Medulla oblongata (tissue), 1 donor: ENCODE results near the gene WIZ.

Experiments
- DNase-seq: peaks from one replicate; pipeline ENCODE4 v3.0.0-alpha.2; 2015; ENCODE audit errors: extremely low spot score

WIZ gene

GRCh38 chr19:15467734-15468214 lies 18.0 kb upstream of the WIZ start:
- DNase-seq: no peak

- no peak for DNase-seq
Observed at GRCh38 chr19:15466851-15467733, 17.3 kb upstream of the WIZ start.

- DNase-seq: peak; percentile 26
Observed at GRCh38 chr19:15464394-15465385, 14.9 kb upstream of the WIZ start, which contains the start of gene RASAL3. Gene RASAL3 (minus strand): TSS chr19:15464544. CDS start chr19:15464358, 186 bp downstream.

GRCh38 chr19:15463861-15464371 lies 14.2 kb upstream of the WIZ start:
- no peak for DNase-seq

GRCh38 chr19:15461694-15462093 lies 11.9 kb upstream of the WIZ start:
- no peak for DNase-seq

- no peak for DNase-seq
Observed at GRCh38 chr19:15457701-15458484, 8.1 kb upstream of the WIZ start.

DNA sequence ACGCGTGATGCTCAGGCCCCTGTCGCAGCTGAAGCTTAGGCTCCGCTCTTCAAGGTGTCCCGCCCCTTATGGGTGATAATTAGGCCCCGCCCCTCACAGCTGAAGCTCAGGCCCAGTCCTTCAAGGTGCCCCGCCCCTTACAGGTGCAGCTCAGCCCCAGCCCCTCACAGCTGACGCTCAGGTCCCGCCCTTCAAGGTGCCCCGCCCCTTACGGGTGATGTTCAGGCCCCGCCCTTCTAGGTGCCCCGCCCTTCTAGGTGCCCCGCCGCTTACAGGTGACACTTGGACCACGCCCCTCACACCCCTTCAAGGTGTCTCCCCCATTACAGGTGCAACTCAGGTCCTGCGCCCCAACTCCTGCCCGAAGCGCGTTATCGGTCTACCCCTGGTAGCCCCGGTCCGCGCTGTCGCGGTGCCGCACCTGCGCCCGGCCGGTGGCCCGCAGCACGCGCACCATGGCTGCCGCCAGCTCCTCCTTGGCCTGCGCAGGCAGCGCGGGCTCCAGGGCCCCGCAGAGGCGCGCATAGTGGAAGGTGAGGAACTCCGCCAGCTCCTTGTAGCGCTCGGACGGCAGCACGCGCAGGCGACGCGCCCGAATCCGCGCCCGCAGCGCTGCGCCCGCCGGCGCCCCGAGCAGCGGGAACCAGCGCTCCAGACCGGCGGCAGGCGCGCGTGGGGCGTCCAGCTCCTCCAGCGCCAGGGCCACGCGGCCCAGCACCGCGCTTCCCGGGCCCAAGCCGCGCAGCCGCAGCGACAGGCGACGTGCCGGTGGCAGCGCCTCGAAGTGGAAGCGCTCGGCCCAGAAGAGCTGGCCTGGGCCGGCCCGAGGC lies 7.3 kb upstream of the WIZ start:
- DNase-seq: no peak

- no peak for DNase-seq
Observed at GRCh38 chr19:15456441-15456840, 6.7 kb upstream of the WIZ start.

- DNase-seq: no peak
Observed at GRCh38 chr19:15455996-15456395, 6.2 kb upstream of the WIZ start.

DNA sequence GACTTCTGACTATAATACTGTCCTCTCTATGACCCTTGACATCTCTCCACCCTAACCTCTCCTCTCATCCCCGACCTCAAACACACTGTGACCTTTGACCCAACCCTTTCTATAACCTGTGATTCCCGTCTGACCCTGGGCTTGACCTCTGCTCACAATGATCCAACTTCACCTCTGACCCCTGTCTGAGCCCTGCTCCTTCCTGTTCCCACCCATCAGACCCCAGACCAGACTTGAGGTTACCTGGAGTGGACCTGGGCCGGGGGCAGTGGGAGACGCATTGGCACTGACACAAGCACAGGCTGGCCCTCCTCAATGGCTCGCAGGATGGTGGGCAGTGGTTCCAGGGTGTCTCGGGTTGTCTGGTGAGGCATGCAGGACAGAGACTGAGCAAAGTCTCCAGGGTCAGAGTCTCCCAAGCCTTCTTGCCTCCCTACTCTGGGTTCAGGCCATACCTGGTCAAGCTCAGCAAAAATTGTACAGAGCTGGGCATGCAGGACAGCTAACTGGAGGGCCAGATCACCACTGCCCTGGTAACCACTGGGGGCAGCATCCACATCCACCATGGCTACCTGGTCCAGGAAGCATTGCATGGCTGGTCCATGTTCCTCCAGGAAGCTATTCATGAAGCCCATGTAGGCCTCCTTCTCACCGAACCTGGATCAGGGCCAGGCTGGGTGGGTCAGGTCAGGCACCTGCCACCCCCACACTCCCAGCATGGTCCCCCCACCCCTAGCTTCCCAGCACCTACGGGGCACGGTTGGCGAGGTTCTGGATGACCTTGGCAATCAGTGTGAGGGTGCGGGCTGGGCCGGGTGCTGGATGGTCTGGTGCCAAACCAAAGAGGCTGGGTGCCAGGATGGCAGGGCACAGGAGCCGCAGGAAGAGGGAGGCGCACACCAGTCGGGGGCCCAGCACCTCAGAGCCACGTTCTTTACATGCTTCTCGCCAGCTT lies 4.4 kb upstream of the WIZ start:
- DNase-seq: no peak

DNA sequence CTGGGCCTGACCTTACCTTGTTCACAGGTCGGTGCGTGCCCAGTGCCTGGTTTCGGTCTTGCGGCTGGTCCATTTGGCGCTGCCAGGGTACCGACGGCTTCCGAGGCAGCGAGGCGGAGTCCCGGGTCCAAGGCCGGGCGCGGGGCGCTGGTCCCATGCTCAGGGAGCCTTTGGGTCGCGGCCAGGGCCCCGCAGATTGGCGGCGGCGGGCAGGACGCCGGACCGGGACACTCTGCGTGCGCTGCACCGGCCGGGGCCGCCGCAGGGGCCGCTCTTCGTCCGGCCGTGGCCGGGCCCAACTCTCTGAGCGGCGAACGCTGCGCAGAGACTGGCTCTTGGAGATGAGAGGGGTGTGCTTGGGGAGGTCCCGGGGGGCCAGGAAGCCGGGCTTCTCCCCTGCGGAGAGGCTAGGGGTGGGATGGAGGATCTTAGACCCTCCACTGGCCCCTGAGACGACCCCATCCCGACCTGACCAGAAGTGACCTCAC lies 3.4 kb upstream of the WIZ start:
- no peak for DNase-seq

DNA sequence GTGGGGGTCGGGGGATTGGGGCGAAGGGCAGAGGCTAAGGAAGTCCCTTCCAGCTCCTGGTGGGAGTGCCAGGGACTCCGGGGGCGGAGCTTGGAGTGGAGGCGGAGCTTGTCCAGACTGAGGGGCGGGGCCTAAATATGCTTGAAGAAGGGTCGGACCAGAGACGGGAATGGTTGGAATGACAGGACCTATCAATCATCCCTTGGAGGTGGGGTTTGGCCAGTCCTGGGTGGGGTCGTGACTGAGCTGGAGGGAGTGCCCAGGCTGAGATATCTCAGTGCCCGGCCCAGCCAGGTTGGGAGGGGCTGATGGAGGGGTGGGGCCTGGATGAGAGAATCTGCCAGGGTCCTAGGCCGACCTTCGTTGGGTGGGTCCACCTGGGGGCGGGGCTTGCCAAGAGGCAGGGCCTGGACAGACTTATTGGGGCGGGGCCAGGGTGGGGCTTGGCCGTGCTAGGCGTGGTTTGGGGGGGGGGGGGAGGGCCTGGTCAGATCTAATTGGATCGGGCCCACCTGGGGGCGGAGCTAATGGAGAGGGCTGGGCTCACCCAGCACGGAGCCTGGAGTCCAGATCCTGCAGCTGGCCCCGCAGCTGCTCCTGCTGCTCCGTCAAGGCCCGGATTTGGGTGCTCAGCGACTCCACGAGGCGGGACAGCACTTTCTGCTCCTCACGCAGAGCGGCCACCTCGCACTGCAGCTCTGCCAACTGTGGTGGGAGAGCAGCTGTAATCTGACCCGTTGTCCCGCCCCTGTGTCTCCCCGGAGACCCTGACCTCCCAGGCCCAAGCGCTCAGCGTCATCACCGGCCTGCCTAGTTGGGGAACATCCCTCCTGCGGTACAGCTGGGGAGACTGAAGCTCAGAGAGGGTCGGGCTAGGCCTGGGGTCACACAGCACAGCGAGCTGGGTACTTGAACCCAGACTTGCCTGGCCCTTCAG lies 2.6 kb upstream of the WIZ start:
- DNase-seq: no peak

DNA sequence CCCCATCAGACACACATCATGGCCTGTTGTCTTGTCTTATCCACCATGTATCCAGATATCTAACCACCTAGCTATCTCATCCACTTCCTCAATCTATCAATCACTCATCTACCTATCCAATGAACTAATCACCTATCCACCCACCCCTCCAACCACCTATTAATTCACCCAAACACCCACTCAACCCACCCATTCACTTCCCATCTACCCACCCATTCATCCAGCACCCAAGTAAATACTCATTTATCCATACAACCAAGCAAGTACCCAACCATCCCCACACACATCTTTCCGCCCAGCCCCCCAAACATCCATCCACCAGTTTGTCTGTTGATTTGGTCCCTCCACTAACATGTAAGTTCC lies 753 bp upstream of the WIZ start:
- no peak for DNase-seq

DNA sequence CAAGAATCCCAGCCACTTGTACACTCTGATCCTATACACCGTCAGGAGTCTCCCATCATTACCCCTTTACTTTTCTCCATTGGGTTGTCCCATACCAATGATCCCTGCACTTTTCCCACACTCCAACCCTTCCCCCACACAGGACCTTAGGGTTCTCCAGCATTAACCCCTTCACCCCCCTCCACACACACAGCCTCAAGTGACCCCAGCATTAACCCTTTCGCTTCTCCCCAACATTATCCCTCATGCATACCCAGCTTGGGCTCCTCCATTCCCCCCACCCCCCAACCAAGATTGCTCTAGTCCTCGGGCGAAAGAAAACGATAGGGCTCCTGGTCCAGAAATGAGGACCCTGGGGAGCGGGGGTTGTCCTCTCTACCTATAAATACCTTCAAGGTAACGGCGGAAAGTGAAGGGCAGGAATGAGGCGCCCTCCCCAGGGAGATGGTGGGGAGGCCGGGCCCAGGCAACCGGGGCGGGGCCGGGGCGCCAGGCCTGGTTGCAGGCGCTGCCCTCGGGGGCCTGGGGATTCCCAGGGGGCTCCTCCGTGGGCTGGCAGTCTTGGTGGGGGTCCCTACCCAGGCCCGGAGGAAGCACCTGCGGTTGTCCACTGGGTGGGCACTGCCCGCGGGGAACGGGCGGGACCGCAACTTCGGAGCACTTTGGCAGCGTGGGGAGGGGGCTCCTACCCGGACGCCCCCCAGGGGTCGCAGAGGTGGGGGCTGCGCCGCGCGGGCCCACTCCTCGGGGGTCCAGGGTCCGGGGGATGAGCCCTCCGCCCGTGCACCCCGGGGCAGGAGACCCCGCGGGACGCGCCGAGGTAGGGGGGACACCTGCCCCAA lies 757 bp downstream of the WIZ start:
- no peak for DNase-seq

- DNase-seq: no peak
Observed at GRCh38 chr19:15448044-15448777, 1.5 kb downstream of the WIZ start.

DNA sequence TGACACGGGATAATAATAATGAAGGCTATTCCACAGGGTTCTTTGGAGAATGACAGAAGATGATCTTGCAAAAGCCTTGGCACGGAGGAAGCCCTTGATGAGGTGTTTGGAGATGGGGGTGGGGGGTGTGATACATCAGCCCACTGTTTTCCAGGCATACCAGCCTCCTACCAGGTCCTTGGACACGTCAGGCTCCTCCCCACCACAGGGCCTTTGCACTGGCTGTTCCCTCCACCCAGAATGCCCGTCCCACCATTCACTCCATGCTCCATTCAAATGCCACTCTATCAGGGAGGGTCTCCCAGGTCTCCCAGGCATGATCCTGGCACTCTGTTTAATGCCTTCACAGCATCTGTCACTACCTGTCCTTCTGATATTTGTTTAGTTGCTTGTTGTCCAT lies 2.7 kb downstream of the WIZ start:
- no peak for DNase-seq
